IPS-18c (cell line): ENCODE results near the gene LUC7L.
"Not testable (repeated sequence)": the region's sequence is repeated elsewhere in the genome, so short reads cannot be mapped to it uniquely, and the experiment has no call there.

Experiments
- H3K4me3 ChIP-seq: 2 replicates; pipeline ENCODE4 v1.7.0; 2013; ENCODE audit warnings: low read depth, mild to moderate bottlenecking, low read length, moderate library complexity; ENCODE audit not compliant: insufficient read depth
- H3K9me3 ChIP-seq: one replicate; pipeline ENCODE4 v1.6.1; 2013; ENCODE audit warnings: mild to moderate bottlenecking, low read length, moderate library complexity; ENCODE audit not compliant: control insufficient read depth, insufficient read depth

Gene LUC7L

GRCh38 chr16:164134-164823, 65.0 kb downstream of the LUC7L start:
- H3K4me3 ChIP-seq, H3K9me3 ChIP-seq: not testable (repeated sequence)

- not testable (repeated sequence) for H3K9me3 ChIP-seq, H3K4me3 ChIP-seq
These were observed 65.6 kb downstream of the LUC7L start for GRCh38 chr16:163696-164095.

GRCh38 chr16:163139-163538, 66.1 kb downstream of the LUC7L start:
- not testable (repeated sequence) for H3K4me3 ChIP-seq, H3K9me3 ChIP-seq

GRCh38 chr16:162271-162991, 66.8 kb downstream of the LUC7L start:
- Histone ChIP-seq H3K4me3 (no peak overlapping the region), H3K9me3 (no peaks in the 10 kb centered on the region)

GRCh38 chr16:160691-161190, 68.5 kb downstream of the LUC7L start:
- Histone ChIP-seq H3K4me3 (no peak overlapping the region), H3K9me3 (no peaks in the 10 kb centered on the region)

GRCh38 chr16:160242-160641, 69.0 kb downstream of the LUC7L start:
- H3K9me3 ChIP-seq, H3K4me3 ChIP-seq: not testable (repeated sequence)

- H3K4me3 ChIP-seq = no peak overlapping the region
- no peaks in the 10 kb centered on the region for H3K9me3 ChIP-seq
These were observed 70.0 kb downstream of the LUC7L start for GRCh38 chr16:159136-159849.

- Histone ChIP-seq H3K9me3 (no peaks in the 10 kb centered on the region), H3K4me3 (peak overlapping the region; percentile 62; the same call in 1 of the 2 replicates)
These were observed 74.2 kb downstream of the LUC7L start for GRCh38 chr16:155031-155398.

- peak overlapping the region; percentile 62 for H3K4me3 ChIP-seq
- H3K9me3 ChIP-seq = no peaks in the 10 kb centered on the region
These were observed 74.8 kb downstream of the LUC7L start for GRCh38 chr16:154217-155030.

- not testable (repeated sequence) for H3K4me3 ChIP-seq, H3K9me3 ChIP-seq
These were observed 75.6 kb downstream of the LUC7L start for GRCh38 chr16:153550-154216.

GRCh38 chr16:153129-153521, 76.1 kb downstream of the LUC7L start:
- not testable (repeated sequence) for H3K4me3 ChIP-seq, H3K9me3 ChIP-seq

GRCh38 chr16:152141-153128, 76.8 kb downstream of the LUC7L start, which contains the start of gene HBZ:
Gene HBZ, plus strand, starts transcription at chr16:152644. Its CDS starts 266 bp downstream, at chr16:152910.
- H3K4me3 ChIP-seq = no peak within 1 kb of the TSS

GRCh38 chr16:149024-149660, 80.1 kb downstream of the LUC7L start:
- Histone ChIP-seq H3K4me3 (no peak overlapping the region), H3K9me3 (no peaks in the 10 kb centered on the region)

More at GRCh38 chr16:152141-153128, 76.8 kb downstream of the LUC7L start, which contains the start of gene HBZ:
- H3K9me3 ChIP-seq = no peaks in the 10 kb centered on the region

GRCh38 chr16:146646-147045, 82.6 kb downstream of the LUC7L start:
- Histone ChIP-seq H3K9me3 (no peaks in the 10 kb centered on the region), H3K4me3 (no peak overlapping the region)

- no peak overlapping the region for H3K4me3 ChIP-seq
- H3K9me3 ChIP-seq = no peaks in the 10 kb centered on the region
These were observed 84.4 kb downstream of the LUC7L start for GRCh38 chr16:144797-145252.
